ENCODE data around the gene TRIM22.
"Not testable (repeated sequence)": the region's sequence is repeated elsewhere in the genome, so short reads cannot be mapped to it uniquely, and the experiment has no call there.

Gene TRIM22

DNA sequence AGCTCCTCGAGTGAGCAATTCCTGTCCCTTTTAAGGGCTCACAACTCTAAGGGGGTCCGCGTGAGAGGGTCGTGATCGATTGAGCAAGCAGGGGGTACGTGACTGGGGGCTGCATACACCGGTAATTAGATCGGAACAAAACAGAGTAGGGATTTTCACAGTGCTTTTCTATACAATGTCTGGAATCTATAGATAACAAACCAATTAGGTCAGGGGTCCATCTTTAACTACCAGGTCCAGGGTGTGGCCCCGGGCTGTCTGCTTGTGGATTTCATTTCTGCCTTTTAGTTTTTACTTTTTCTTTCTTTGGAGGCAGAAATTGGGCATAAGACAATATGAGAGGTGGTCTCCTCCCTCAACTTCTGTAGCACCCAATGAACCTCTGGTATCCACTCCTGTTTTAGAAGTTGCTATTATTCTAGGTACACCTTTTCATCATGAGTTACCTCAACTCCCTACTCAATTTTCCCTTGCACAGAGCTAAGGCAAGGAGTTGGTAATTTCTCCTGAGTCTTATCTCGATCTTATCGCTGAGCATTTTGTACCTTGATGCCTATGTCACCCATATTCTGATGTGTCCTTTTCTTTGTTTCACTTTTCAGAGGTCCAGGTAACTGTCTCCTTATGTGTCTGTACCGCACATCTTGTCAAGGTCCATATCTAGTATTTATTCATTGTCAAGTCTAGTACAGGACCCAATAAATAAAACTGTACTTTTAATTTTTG is 1.8 kb downstream of the TRIM22 start:
- not testable (repeated sequence) for DNase-seq (ENCODE audit: low read depth)

DNA sequence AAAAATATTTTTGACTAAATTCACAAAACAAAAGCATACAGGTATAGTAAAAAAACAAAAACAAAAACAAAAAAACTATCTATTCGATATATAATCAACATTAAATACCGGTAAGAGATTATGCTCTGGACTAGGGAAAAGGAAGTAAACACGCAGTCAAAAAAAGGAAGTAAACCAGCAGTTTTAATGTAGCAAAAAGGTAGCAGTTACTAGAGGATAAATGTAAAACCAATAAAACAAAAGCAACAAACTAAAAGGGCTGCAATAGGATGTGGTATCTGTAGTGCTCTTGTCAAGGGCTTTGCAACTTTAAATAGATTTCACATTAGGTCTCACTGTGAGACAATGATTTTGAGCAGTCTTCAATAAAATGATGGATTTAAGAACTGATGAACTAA is 2.4 kb downstream of the TRIM22 start:
- no peak for DNase-seq (ENCODE audit: low read depth)

DNA sequence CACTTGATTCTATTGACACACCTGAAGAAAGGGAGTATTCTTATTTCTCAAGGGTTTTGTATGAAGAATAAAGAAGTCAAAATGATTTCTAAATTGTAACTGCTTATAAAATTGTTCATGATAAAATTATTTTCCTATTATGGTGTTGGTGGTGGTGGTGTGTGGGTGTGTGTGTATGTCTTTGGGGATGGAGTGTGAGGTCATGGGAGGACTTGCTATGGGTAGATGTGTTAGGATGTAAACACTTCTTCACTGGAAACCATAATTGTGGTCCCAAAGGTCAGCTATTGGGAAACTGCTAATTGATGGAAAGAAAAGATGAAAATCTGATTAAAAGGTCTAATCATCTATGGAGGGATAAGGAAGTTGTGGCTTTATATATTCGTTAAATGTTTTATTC is 5.1 kb downstream of the TRIM22 start:
- DNase-seq (ENCODE audit: low read depth), result no peak

DNA sequence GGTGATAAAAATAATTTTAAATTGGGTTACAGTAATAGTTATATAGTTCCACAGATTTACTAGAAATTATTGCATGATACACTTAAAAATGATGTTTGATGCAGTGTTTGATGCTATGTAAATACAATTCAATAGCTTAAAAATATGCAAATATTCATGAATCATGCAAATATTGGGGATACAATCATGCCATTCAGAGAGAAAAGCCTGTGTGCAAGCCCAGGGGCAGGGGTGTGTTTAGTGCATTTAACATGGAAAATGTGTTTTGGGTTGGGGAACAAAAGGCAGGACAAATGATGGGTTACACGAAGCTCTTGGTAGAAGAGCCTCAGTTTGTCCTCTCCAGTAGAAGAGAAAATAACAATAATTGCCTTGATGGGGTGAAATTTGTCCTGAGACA is 6.0 kb downstream of the TRIM22 start:
- no peak for DNase-seq (ENCODE audit: low read depth)

DNA sequence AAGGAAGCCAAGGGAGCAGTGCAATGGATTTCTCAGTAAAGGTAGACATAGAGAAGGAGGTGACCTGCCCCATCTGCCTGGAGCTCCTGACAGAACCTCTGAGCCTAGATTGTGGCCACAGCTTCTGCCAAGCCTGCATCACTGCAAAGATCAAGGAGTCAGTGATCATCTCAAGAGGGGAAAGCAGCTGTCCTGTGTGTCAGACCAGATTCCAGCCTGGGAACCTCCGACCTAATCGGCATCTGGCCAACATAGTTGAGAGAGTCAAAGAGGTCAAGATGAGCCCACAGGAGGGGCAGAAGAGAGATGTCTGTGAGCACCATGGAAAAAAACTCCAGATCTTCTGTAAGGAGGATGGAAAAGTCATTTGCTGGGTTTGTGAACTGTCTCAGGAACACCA is 6.6 kb downstream of the TRIM22 start:
- DNase-seq (ENCODE audit: low read depth), result no peak

DNA sequence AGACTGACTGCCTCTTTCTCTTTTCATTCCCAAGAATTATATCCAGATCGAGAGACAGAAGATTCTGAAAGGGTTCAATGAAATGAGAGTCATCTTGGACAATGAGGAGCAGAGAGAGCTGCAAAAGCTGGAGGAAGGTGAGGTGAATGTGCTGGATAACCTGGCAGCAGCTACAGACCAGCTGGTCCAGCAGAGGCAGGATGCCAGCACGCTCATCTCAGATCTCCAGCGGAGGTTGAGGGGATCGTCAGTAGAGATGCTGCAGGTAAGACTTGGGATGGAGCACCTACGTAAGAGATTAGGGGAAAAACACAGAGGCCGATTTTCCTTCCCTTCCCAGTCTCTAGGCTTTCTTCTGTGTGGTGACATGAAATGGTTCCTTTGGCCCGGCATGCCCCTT is 8.7 kb downstream of the TRIM22 start:
- no peak for DNase-seq (ENCODE audit: low read depth)

DNA sequence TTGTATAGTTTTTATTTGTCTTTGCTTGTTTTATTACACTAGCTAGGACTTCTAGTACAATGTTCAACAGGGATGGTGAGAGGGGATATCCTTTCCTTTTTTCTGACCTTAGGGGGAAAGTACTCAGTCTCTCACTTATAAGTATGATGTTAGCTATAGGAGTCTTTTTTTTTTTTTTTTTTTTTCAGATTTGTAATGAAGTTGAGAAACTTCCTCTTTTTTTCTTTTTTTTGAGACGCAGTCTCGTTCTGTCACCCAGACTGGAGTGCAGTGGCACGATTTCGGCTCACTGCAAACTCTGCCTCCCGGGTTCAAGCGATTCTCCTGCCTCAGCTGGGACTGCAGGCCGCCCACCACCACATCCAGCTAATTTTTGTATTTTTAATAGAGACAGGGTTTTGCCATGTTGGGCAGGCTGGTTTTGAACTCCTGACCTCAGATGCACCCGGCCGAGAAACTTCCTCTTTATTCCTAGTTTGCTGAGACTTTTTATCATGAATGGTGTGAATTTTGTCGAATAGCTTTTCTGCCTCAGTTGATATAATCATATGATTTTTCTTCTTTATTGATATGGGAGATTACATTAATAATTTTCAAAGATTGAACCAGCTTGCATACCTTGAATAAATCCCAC is 10.9 kb downstream of the TRIM22 start:
- DNase-seq (ENCODE audit: low read depth), result no peak

DNA sequence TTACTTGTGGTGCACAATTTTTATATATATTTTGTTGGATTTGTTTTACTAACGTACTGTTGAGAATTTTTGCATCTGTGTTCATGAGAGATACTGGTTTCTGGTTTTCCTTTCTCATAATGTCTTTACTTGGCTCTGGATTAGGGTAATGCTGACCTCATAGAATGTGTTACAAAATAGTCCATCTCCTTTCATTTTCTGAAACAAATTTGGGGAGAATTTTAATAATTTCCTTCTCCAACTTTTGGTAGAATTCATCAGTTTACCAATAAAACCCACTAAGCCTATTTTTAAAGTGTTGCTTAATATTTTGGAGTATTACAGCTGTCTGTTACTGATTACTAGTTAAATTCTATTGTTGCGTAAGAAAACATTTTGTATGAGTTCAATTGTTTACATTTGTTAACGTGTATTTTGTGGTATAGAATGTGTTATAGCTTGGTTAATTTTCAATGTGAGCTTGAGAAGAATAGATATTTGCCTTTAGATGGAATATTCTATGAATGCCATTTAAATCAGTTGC is 11.5 kb downstream of the TRIM22 start:
- DNase-seq (ENCODE audit: low read depth), result no peak

DNA sequence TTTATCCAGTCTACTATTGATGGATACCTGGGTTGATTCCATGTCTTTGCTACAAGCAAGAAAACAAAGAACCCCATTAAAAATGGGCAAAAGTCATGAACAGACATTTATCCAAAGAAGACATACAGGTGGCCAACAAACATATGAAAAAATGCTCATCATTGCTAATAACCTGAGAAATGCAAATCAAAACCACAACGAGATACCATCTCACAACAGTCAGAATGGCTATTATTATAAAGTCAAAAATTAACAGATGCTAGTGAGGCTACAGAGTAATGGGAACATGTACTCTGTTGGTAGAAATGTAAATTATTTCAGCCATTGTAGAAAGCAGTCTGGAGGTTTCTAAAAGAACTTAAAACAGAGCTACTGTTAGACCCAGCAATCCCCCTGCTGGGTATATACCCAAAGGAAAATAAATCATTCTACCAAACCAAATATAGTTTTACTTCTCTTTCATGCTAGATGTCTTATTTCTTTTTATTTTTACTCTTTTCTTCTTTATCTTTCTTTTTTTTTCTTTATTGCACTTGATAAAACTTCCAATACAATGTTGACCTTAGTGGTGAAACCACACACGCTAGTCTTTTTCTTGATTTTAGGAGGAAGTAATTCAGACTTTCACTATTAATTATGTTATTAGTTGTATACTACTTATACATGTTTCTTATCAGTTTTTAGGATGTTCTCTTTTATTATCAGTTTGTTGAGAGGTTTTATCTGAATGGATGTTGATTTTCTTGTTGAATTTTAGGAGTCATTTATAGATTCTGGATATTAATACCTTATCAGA is 14.3 kb downstream of the TRIM22 start:
- no peak for DNase-seq (ENCODE audit: low read depth)

DNA sequence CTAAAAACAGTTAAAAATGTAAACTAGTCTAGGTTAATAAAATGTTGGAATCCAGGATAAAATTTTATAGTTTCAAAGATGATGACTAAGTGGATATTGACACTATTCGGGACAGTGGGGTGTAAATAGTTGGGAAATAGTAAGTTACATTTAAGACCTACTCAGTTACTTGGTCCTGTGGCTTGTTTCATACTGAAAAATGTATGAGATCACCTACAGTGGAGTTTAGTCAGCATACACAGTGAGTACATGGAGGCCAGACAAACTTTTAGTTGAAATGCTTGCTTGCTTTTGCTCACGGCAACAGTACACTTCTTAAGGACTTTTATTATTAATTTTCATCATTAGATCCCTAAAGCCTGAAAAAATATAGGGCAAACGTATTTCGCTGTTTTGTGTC is 16.1 kb downstream of the TRIM22 start:
- no peak for DNase-seq (ENCODE audit: low read depth)

DNA sequence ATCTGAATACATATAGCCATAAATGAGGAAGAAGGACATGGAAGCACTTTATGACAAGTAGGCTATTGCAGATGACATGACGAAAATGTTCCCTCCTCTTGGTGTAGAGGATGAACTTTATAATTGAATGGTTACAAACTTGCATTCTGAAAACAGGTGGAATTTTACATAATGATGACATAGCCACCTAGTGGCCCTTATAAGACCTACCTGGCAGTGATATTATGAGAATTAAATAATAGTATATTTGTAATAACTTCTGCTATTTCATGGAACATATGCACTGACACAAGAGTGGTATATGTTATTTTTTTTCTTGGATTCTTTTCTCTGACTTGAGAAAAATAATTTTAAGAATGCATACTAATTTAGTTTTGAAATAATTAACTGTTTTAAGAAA is 22.9 kb downstream of the TRIM22 start:
- DNase-seq (ENCODE audit: low read depth), result no peak

DNA sequence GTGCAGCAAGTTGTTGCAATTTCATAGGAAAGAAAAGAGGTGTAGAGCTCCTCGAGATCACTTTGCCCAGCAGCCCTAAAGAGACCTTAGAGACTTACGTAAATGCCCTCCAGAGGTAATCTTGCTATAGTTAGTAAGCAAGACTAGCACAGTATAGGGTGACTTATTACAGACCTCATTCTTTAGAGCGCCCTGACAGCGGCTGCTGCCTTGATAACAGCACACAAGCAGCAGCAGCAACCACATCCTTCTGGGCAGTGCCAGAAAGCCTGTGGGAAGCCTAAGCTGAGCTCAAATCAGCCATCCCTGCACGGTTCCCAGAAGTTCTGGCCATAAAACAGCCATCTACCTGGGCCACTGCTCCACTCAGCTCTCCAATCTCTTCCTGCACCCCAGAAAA is 24.1 kb downstream of the TRIM22 start:
- no peak for DNase-seq (ENCODE audit: low read depth)

DNA sequence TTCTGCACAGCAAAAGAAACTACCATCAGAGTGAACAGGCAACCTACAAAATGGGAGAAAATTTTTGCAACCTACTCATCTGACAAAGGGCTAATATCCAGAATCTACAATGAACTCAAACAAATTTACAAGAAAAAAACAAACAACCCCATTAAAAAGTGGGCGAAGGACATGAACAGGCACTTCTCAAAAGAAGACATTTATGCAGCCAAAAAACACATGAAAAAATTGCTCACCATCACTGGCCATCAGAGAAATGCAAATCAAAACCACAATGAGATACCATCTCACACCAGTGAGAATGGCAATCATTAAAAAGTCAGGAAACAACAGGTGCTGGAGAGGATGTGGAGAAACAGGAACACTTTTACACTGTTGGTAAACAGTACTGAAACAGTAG is 26.9 kb downstream of the TRIM22 start:
- not testable (repeated sequence) for DNase-seq (ENCODE audit: low read depth)

DNA sequence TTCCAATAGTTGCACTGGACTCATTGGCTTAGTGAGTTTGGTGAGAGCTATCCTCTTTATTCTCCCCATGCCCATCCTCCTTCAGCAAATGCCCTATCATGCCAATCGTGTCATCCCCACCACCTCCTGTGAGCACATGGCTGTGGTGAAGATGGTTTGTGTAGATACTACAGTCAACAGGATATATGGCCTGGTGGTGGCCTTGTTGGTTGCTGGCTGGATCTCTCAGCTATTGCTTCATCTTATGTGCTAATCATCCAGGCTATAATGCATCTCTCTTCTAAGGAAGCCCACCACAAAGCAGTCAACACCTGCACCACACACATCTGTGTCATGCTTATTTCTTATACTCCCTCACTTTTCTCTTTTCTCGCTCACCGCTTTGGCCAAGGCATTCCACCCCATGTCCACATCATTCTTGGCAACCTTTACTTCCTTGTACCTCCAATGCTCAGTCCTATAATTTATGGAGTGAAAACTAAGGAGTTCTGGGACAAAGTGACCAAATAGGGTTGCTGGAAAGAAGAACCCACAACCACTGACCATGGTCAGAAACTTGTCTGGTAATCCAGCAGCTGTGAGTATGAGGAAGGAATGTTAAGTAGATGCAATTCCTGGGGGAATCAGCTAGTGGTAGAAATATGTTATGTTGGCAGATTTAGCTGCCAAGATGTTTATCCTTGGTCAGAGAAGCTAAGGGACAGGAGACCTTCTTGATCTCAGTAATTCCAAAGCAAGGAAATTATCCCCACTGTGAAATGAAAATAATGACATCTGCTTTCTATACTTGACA is 30.3 kb downstream of the TRIM22 start:
- DNase-seq (ENCODE audit: low read depth), result no peak

DNA sequence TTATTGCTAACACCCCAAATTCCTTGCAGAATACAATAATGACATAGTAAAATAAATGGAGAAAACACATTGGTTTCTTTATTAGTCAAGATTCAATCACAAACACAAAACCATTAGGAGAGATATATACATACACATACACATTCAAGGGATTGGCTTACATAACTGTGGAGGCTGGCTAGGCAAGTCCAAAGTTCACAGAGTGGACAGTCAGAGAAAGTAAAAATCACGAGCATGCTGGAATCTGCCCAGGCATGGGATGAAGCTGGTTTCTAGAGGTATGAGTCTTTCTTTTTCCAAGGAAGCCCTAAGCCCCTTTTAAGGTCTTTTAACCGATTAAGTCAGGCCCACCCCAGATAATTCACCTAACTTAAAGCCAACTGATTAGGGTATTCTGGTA is 33.0 kb downstream of the TRIM22 start:
- no peak for DNase-seq (ENCODE audit: low read depth)

DNA sequence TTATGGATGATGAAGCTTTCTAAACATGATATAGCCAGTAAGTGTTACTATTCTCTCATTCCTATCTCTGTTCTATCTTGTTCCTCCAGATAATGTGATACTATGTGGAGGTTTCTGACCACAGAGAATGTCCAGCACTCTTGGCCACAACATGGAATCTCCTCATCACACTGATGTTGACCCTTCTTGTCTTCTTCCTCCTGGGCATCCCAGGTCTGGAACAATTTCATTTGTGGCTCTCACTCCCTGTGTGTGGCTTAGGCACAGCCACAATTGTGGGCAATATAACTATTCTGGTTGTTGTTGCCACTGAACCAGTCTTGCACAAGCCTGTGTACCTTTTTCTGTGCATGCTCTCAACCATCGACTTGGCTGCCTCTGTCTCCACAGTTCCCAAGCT is 36.8 kb downstream of the TRIM22 start:
- DNase-seq (ENCODE audit: low read depth), result no peak

DNA sequence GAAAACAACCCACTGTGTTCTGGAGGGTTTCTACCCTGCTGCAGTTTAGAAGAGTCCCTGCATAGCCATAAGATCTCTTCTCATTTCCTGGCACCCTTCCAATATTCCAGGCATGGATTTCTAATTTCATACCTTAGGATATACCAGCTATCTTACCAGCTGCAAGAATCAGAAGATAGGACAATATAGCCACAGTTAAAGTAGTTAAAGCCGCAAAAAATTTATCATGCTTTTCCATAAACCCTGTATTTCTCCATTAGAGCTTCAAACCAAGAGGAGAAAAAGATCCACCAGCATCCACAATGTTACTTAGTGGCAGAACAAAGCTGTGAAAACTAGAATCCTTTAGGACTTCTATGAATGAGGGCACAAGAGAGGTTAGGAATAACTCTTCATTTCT is 38.1 kb downstream of the TRIM22 start:
- DNase-seq (ENCODE audit: low read depth), result no peak

DNA sequence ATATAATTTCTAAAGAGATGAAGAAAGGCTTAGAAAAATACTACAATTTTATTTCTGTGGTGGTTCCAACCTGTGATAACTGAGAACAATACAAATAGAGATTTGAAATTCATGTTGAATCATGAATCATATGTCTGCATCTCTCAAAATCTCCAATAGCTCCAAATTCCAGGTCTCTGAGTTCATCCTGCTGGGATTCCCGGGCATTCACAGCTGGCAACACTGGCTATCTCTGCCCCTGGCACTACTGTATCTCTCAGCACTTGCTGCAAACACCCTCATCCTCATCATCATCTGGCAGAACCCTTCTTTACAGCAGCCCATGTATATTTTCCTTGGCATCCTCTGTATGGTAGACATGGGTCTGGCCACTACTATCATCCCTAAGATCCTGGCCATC is 46.8 kb downstream of the TRIM22 start, which contains the start of gene OR56B1:
Gene OR56B1, plus strand, starts transcription at position 53 of the 400 bp plus-strand sequence. Its CDS starts 69 bp downstream, at position 122.
- DNase-seq (ENCODE audit: low read depth), result no peak

DNA sequence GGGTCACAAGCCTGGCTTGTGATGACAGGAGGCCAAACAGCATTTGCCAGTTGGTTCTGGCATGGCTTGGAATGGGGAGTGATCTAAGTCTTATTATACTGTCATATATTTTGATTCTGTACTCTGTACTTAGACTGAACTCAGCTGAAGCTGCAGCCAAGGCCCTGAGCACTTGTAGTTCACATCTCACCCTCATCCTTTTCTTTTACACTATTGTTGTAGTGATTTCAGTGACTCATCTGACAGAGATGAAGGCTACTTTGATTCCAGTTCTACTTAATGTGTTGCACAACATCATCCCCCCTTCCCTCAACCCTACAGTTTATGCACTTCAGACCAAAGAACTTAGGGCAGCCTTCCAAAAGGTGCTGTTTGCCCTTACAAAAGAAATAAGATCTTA is 47.5 kb downstream of the TRIM22 start:
- no peak for DNase-seq (ENCODE audit: low read depth)

DNA sequence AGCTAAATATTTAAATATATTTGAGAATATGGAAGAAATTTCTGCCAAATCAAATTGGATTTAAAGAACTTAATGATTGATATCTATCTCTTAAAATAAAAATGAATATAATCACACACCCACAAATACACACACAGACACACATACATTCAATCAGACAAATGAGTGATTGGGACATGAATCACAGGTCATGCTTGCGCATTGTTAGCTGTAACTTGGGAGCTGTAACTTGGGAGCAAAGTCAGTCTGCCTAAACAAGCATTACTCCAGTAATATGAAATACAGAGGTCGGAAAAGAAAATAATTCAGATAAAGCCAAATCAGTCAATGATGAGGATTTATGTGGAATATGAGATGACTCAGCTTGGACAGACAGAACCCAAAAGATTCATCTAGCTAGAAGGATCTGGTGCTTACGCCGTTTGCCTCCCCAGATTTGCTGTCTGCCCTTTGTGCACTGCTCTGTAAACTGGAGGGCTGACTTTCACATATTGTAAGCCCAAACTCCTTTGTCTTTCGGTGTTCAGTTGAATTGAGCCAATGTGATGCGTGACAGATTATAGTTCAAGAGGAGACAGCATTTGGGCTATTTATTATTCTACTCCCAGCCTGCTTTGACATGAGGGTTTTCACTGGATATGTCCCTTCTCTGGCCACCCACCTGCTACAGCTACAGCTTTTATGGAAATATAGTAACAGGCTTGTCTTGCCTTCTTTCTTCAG is 48.2 kb downstream of the TRIM22 start:
- DNase-seq (ENCODE audit: low read depth), result no peak

DNA sequence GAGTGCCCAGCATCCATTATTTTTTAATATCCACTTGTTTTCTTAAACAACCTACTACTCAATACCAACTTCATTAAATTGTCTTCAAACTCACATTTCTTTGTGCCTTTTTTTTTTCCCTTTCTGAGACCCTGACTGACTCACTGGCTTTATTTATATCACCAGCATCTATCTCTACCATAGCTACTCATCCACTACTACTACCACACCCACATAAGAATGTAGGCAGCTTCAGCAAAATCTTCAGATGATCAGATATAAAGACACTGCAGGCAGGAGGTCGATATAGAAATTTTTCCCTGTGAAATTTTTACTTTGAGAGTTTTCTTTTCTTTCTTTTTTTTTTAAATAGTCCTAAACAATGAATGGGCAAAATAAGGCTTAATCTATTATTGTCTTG is 48.8 kb downstream of the TRIM22 start:
- no peak for DNase-seq (ENCODE audit: low read depth)
